ENCODE data around the gene PDF. TPM values are rescaled to one million over a fixed set of nuclear protein-coding genes. Genes with fewer than 3 reads are reported as not detected.

The PDF gene
- total and polyA plus RNA-seq, 2 of the 13 experiments (the other 11 are each of a cell fraction or from before 2014, with no cell fraction given): 12.4 to 48.8 TPM

- 12% methylated on average over 43 of the region's 77 CpGs for WGBS (ENCODE audit: low lambda C conversion rate)
- peak overlapping the region; percentile 88 for H3K9ac ChIP-seq (ENCODE audit: insufficient read depth, low read depth, low read length)
- no TSS peak for BruUV-seq (replicated peaks)
- peaks cover 31% of the 10 kb centered on the region for H4K20me1 ChIP-seq (ENCODE audit: insufficient read depth, low read length)
- intact Hi-C loops (cut with micrococcal nuclease; ENCODE audit: unreplicated experiment) (loop anchor here (1.0 kb wide), 1 partner anchor 10 kb away; the partner anchor contains the start of genes COG8 and NIP7), in situ Hi-C loops (cut with HindIII; ENCODE audit: extremely low pct_ligation_motif_present, low pct_unique_long_range_greater_than_20kb) (no loop called here)
- H2AFZ ChIP-seq (ENCODE audit: low read length): no peak overlapping the region
- ATAC-seq: peak; percentile 25
- peak overlapping the region; percentile 80 for H3K4me2 ChIP-seq (ENCODE audit: low read depth, low read length)
- H3K4me3 ChIP-seq (replicated peaks in 1 of 3; ENCODE audit: insufficient read depth in 1 of 3, low read depth in 2 of 3, low read length in 3 of 3): peak overlapping the region; percentile 70 to 88 (median 84)
- H3K27me3 ChIP-seq (ENCODE audit: control insufficient read depth in 1 of 2, insufficient read depth in 2 of 2, low read length in 2 of 2): no peaks in the 10 kb centered on the region
- H3K27ac ChIP-seq (ENCODE audit: extremely low read length, insufficient read depth, low read length): peak overlapping the region; percentile 87
- peaks cover 63% of the 10 kb centered on the region for H3K79me2 ChIP-seq (ENCODE audit: insufficient read depth, low read length)
- H3K4me1 ChIP-seq (ENCODE audit: insufficient read depth, low read length): peaks cover 58% of the 10 kb centered on the region
- FAIRE-seq: no peak
- POLR2A ChIA-PET: interaction anchor here (0.9 to 5.8 kb wide), 7 partner anchors 10 to 142 kb away, joined by 3 to 52 read pairs (median 5); partner anchors contain the start of genes COG8, NIP7, SNTB2 and TMED6
- DNase-seq (ENCODE audit: low spot score): no peak
- H3K36me3 ChIP-seq (replicated peaks in 1 of 2; ENCODE audit: control insufficient read depth in 1 of 2, insufficient read depth in 2 of 2, low read length in 2 of 2): peaks cover 14 to 41% of the 10 kb centered on the region in 2 experiments
- H3K9me3 ChIP-seq (ENCODE audit: low read length): no peaks in the 10 kb centered on the region
- CTCF ChIA-PET (ENCODE audit: low intra/inter-chr PET ratio, low total read pairs): interaction anchor here (1.3 kb wide), 1 partner anchor 10 kb away, joined by 4 read pairs; the partner anchor contains the start of genes COG8 and NIP7
- TF ChIP-seq AGO1 (IDR thresholded peaks at IDR 0.05; ENCODE audit: low read depth, low read length, poor library complexity, severe bottlenecking) (peak; percentile 70), HIVEP1 (CRISPR knock-in tag; IDR thresholded peaks at IDR 0.05) (no peak; the same call in 1 of the 2 replicates), SSRP1 (CRISPR knock-in tag; IDR thresholded peaks at IDR 0.05) (0 out of 2 replicates have a peak, but pooled peaks have one; percentile 13), ZNF562 (CRISPR knock-in tag; IDR thresholded peaks at IDR 0.05; ENCODE audit: borderline replicate concordance) (no peak), ZNF274 (CRISPR knock-in tag; IDR thresholded peaks at IDR 0.05) (no peak; the same call in 1 of the 2 replicates), MYNN (CRISPR knock-in tag; IDR thresholded peaks at IDR 0.05; ENCODE audit: low read depth) (no peak), ELF1 (CRISPR knock-in tag; IDR thresholded peaks at IDR 0.05) (no peak), FUBP1 (CRISPR knock-in tag; IDR thresholded peaks at IDR 0.05; ENCODE audit: borderline replicate concordance) (no peak), SMAD1 (CRISPR knock-in tag; IDR thresholded peaks at IDR 0.05; ENCODE audit: borderline replicate concordance, low read depth) (no peak; the same call in 1 of the 2 replicates), FLYWCH1 (CRISPR knock-in tag; IDR thresholded peaks at IDR 0.05) (no peak), KMT2B (CRISPR knock-in tag; IDR thresholded peaks at IDR 0.05) (no peak), ZNF782 (CRISPR knock-in tag; IDR thresholded peaks at IDR 0.05; ENCODE audit: borderline replicate concordance) (peak; percentile 37), CENPX (CRISPR knock-in tag; IDR thresholded peaks at IDR 0.05) (peak; percentile 82; the same call in 1 of the 2 replicates), RBM39 (IDR thresholded peaks at IDR 0.05; ENCODE audit: low read depth, low read length, poor library complexity, severe bottlenecking) (no peak), BRCA1 (CRISPR knock-in tag; IDR thresholded peaks at IDR 0.05) (no peak), AKNA (CRISPR knock-in tag; IDR thresholded peaks at IDR 0.05; ENCODE audit: borderline replicate concordance) (no peak), NFE2L2 (IDR thresholded peaks at IDR 0.05; ENCODE audit: low read length) (no peak)
These were observed 761 bp downstream of the PDF start for GRCh38 chr16:69329369-69330285.
